Embryonic facial prominence (tissue), 1 donor: ENCODE data around the gene GPR183.
"Not testable (repeated sequence)": the region's sequence is repeated elsewhere in the genome, so short reads cannot be mapped to it uniquely, and the experiment has no call there.

Experiments
- DNase-seq: peaks from one replicate; pipeline ENCODE4 v3.0.0-alpha.2; 2016; ENCODE audit errors: extremely low spot score

The GPR183 gene

DNA sequence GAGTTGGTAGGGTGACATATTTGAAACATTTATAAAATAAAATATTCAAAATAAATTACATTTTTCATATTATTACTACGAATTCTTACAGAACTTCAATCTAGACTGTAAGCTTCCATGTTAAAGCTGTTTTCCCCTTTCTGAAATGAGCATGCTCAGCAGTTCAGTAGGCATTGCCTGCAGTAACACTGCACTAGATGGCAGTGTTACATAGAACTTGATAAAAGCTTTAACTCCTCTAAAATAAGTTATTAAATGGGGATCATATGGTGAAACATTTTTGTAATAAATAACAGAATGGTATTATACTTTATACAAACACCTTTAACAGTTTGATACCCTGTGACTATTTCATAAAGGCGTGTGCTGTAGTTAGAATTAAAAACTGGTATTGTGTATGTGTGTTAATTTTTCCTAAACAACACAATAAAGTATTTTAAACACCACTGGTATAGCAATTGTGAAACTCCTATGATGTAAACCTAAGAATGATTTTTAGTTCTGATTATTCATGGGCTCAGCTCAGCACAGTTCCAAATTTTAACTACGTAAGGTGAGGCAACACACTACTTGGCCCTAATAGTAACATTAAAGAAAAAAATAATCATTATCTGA lies 37.5 kb downstream of the GPR183 start:
- DNase-seq = peak; percentile 50

GRCh38 chr13:99268822-99269221 lies 38.4 kb downstream of the GPR183 start:
- no peak for DNase-seq

GRCh38 chr13:99267927-99268326 lies 39.3 kb downstream of the GPR183 start:
- no peak for DNase-seq

DNA sequence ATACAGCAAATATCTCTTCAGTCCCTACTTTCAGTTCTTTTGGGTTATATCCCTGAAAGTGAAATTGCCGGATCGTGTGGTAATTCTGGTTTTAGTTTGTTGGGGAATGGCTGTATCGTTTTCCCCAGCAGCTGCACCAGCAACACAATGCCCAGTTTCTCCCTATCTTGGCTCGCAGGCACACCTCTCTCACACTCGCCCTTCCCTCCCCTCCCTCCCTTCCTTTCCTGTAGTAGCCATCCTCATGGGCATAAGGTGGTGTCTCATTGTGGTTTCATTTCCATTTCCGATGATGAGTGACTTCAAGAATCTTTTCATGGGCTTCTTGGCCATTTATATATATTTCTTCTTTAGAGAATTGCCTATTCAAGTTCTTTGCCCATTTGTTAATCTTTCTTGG lies 40.4 kb downstream of the GPR183 start:
- DNase-seq = no peak

DNA sequence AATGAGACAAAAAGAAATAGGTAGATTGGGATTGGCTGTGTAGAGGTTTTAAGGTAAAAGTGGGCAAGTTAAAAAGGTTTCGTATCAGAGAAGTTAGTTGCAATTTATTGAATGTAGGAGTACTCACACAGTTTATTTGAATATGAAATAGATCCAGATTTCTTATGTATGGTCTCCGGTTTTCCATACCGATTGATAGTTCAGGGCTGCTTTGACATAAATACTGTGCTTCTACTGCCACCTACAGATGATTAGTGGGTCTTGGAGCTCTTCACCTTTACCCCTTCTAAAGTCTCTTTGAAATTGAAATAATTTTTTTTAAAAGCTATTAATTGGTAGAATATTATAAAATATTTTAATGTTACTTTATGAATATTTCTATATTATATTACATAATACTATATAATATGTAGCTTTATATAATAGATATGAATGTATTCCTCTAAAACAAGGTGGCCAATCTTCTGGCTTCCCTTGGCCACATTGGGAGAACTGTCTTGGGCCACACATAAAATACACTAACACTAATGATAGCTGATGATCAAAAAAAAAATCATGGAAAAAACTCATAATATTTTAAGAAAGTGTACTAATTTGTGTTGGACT lies 41.3 kb downstream of the GPR183 start:
- DNase-seq = peak; percentile 50

DNA sequence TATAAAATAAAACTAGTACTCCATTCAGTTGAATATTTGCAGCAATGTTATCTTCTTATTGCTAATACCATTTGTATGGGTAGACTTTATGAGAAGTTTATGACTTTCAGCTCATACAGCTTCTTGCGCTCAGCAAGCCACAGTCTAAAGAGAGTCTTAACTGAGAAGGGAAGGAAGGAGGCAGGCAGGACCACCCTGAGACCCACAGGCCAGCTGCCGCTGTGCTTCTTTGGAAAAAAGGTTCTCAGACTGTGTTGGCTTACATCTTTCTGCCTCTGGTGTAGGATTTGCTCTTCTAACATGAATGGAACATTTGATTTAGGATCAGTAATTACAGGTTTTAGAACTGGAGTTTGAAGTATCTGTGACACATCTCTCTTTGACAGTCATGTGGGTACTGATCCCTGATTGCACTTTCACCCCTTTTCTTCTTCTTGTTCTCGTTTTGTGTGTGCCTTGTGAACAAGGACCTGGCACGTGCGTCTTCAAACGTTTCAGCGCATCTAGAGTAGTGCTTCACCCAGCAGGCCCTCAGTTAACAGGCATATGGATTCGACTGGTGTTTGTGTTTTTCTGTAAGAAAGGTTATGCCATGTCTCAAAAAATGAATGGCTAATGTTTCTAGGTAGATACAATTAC lies 41.9 kb downstream of the GPR183 start:
- DNase-seq = no peak

DNA sequence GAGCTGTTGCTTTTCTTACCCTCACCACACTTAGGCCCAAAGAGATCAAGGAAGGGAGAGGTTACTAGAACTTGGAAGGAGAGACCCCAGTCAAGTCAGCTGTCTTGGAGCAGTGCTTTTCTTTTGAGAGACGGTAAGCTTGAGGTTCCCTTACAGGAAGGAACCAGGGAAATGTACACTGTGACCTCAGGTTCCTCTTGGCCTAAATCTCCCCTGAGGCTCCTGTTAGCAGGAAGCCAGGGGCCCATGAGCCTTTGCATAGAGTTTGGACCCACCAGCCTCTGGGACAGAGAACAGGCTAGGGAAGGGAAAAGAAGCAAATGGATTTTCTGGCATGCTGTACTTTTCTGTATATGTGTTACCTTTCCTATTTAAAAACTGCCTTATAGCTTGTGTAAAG lies 43.1 kb downstream of the GPR183 start:
- DNase-seq = no peak

DNA sequence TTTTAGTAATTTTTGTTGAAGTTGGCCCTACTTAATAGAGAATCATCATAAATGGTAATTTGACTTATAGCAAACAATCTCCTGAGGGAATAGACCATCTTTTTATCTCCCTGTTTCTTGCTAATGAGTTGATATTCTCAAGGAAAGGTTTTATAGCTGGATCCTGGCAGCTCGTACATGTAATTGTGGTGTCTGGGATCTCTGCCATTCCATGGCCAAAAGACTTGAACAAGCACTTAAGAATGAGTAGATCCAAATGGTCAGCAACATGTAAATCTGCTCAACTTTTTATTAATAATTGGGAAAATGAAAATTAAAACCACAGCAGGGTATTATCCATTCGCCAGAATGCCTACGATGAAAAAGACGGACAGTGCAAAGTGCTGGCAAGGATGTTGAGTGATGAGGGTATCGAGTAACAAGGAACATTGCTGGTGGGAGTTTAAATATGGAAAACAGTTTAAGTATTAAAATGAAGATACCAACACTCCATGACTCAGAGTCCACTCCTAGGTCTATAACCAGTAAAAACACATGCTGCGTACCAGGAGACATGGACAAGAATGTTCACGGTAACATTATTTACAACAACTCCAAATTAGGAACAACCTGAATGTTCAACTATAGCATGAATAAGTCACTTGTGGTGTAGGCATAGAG lies 43.9 kb downstream of the GPR183 start:
- DNase-seq = no peak

DNA sequence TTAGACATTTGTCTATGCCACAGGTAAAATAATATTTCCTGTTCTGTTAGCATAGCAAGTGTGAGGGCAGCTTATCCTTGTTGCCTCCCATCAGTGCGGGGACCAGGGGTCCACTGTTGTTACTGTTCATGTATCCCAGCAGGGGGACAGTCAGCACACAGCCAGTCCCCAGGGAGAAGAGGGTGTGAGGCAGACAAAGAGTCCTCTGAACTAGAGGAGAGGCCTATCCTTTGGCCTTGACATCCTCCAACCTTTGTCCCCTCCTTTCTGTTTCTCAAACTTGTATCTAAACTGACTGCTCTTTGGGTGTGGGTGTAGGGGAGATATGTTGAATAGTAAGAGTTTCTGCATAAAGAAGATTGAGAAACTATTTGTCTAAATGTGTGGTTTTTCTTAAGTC lies 46.1 kb downstream of the GPR183 start:
- DNase-seq = no peak

DNA sequence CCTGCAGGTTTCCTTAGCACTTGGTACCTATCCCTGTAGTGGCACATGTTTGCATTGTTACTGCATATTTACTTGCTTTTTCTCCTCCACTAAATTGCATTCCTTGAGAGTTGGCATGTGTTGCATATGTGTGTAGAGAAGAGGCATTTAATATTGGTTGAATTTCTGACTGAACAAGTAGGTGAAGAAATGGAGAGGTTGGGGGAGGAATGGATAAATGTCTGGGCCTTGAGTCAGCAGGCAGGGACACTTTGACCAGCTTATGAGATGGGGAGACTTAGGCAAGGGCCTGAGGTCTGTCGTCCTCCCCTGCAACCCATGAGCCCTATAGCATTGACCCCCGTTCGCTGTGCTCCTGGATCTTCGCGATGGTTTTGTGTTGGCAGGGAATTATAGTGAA lies 47.0 kb downstream of the GPR183 start:
- no peak for DNase-seq

GRCh38 chr13:99258946-99259345 lies 48.3 kb downstream of the GPR183 start:
- no peak for DNase-seq

- DNase-seq = no peak
Observed at GRCh38 chr13:99258210-99258860, 48.9 kb downstream of the GPR183 start, which contains the start of gene GPR18. GPR18 (minus strand) TSS chr13:99258379; CDS start chr13:99255872, 2,507 bp downstream.

DNA sequence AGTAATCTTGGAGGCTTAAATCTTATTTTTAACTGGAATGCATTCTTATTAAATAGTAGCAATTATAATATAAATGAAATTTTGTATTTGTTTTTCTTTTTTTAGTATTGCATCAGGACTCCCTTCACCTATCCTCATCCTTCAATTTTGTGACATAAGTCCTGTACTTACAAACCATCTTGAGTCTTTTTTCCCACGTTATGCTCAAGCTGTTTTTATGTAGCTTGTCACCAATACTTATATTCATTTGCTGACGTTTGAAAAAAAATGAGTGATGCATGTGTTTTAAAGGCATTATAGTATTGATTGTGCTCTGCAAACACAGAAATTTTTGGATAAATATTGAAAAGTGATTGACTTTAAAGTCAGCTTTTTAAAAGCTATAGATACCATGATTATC lies 49.9 kb downstream of the GPR183 start:
- no peak for DNase-seq

GRCh38 chr13:99256709-99257108 lies 50.5 kb downstream of the GPR183 start:
- no peak for DNase-seq

DNA sequence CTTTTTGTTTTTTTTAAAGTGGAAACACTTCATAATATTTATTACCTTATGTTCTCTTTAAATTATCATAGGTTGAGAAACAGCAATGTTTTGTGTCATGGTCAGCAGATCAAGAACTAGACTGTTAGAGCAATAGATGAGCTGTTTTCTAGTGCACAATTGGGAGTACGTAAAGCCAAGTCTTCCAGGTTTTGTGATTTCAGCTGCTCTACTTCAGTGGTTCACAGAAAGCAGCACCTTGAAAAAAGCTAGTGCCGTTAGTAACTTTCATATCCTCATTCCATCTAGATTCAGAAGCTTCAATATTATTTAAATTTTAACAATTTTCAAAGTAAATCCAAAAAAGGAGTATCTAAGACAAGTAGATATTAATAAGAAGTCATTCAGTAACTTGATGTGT lies 50.9 kb downstream of the GPR183 start:
- DNase-seq = no peak

GRCh38 chr13:99255271-99255670 lies 51.9 kb downstream of the GPR183 start:
- DNase-seq = no peak

DNA sequence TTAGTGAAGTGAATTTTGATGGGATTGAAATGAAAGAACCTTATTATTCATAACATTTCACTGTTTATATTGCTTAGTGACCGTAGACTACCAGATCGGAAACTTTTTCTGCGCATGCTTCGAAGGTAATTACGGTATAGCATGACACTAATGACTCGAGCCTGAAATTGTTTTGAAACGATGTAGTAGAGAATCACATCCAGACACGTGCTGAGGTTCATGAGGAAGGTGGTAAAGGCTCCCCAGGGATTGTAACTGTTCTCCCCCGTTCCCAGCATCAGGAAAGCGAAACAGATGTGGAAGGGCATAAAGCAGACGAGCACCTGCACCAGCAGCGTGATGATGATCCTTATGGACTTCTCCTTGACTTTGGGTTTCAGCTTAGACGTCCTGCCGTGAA lies 52.4 kb downstream of the GPR183 start:
- DNase-seq = no peak

DNA sequence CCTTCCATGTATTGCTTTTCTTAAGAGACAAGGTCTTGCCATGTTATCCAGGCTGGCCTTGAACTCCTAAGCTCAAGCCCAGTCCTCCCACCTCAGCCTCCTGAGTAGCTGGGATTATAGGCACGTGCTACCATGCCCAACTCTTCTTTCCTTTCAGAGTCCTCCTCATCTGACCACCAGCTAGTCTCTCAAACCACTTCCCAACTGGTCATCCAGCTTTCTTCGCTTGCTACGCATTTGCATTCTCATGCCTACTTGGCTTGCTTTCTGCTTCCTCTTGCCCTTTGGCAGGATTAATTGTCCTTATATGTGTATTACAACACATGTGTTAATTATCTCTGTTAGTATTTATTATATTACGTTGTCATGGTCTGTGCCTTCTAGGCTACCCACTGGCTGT lies 55.3 kb downstream of the GPR183 start:
- DNase-seq = no peak

DNA sequence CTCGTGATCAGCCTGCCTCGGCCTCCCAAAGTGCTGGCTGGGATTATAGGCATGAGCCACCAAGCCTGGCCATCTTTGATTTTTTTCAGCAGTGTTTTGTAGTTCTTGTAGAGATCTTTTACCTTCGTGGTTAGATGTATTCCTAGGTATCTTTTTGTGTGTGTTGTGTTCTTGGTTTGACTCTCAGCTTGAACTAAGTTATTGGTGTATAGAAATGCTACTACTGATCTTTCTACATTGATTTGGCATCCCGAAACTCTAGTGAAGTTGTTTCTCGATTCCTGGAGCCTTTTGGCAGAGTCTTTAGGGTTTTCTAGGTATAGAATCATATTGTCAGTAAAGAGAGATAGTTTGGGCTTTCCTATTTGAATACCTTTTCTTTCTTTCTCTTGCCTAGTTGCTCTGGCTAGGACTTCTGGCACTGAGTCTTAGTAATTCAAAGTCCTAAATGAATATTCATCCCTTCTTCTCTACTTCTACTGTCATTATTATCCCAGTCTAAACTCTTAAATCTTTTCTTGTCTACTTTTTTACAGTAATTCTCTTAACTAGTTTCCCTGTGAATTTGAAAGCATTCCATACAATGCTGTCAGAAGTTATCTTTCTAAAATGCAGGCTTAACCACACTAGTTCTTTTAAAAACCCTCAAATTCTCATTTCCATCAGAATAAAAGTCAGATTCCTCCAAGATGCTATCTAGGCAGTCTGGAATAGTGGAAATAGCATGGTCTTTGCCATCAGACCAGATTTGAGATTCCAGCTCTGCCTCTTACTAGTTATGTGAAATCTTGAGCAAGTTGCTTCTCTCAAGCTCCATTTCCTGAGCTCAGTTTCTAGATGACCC lies 56.0 kb downstream of the GPR183 start:
- DNase-seq = no peak

GRCh38 chr13:99249606-99250005 lies 57.6 kb downstream of the GPR183 start:
- not testable (repeated sequence) for DNase-seq

- DNase-seq = not testable (repeated sequence)
Observed at GRCh38 chr13:99249178-99249577, 58.0 kb downstream of the GPR183 start.
